NCI-H2227 (cell line): Measurements from ENCODE around the gene CD300C.
"Not testable (repeated sequence)": the region's sequence is repeated elsewhere in the genome, so short reads cannot be mapped to it uniquely, and the experiment has no call there.

ENCODE experiments used
- DNase-seq: peaks from one replicate; lab custom pipeline; 2025; ENCODE audit not compliant: unreplicated experiment; lab: John Stamatoyannopoulos, UW

CD300C gene

DNA sequence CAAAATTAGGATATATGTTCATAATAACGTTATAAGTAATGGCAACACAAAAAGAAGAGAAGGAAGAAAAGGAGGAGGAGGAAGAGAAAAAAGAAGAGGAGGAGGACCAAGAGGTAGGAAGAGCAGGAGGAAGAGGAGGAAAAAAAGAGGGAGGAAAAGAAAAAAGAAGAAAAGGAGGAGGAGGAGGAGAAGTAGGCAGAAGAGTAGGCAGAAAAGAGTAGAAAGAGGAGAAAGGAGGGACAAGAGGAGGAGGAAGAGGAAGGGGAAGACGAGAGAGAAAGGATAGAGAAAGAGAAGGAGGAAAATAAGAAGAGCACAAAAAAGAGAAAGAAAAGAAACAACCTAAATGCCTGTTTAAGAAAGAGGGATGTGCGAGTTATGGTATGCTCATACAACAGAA, 9.0 kb downstream of the CD300C start:
- DNase-seq, result no peak

- no peak for DNase-seq
Measured at GRCh38 chr17:74532115-74532514, 13.8 kb downstream of the CD300C start.

DNA sequence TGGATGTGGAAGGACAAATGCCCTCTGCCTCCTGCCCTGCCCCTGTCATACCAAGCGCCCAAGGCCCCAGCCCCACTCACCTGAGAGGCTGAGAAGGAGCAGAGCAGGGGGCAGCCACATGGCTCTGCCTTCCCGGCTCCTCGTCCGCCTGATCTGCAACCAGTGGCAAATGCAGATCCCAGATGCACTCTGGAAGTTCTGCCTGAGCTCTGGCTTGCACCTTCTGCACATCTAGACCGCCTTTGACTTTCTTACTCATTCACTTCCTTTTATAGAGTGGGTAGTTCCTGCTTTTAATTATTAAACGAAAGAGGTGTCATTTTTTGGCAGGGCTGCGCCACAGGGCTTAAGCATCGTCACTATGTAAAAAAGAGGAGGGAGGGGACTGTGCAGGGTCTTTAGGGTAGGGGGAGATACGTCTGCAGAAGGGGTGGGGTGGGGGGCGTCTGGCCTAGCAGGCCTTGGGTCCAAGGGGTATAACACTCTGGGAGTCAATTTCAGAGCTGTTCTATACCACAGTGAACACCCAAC, 14.6 kb downstream of the CD300C start, which contains the start of gene CD300LB:
Gene CD300LB, minus strand, starts transcription at position 245 of the 531 bp plus-strand sequence. Its CDS starts 125 bp downstream, at position 120.
- DNase-seq, result no peak

GRCh38 chr17:74530831-74531150, 15.1 kb downstream of the CD300C start:
- DNase-seq, result no peak

DNA sequence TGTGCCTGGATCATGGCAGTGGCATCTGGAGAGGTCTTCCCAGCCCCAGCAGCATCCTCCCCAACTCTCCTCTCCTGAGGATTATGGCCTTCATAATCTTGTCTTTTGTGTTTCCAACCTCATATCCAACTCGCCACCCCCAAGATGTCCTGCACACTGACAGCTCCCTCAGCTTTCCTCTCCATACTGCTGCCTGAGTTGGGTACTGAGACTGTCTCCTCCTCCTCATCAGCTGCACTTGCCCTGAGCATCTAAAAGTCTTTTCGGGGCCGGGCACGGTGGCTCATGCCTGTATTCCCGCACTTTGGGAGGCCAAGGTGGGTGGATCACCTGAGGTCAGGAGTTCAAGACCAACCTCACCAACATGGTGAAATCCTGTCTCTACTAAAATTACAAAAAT, 16.7 kb downstream of the CD300C start:
- DNase-seq, result no peak

DNA sequence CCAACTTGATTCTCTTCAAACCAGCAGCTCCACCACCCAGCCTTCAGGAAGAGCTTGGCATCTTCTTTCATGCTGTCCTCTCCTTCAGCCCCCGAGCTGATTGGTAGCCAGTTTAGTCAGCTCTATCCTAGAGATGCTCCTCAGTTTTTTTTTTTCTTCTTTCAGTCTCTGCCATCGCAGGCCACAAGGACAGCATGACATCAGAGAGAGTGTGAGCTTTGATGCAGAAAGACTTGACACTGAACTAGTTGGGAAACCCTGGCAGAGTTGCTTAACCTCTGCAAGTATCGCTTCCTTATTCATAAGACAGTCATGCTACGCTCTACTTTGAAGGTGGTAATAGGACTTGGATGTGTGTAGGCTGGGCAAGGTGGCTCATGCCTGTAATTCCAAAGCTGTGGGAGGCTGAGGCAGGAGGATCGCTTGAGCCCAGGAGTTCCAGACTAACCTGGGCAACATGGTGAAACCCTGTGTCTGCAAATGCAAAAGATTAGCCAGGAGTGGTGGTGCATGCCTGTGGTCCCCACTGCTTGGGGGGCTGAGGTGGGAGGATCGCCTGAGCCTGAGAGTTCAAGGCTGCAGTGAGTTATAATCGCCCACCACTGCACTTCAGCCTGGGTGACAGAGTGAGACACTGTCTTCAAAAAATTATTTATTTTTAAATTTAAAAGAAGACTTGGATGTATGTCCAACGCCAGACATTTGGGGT, 17.3 kb downstream of the CD300C start:
- DNase-seq, result no peak

DNA sequence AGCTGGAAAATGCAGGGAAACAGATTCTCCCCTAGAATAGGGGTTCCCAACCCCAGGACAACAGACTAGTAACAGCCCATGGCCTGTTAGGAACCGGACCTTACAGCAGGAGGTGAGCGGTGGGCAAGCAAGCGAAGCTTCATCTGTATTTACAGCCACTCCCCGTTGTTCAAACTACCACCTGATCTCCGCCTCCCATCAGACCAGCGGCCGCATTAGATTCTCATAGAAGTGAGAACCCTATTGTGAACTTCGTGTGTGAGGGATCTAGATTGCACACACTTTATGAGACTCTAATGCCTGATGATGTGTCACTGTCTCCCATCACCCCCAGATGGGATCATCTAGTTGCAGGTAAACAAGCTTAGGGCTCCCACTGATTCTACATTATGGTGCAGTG, 18.2 kb downstream of the CD300C start:
- DNase-seq, result no peak

DNA sequence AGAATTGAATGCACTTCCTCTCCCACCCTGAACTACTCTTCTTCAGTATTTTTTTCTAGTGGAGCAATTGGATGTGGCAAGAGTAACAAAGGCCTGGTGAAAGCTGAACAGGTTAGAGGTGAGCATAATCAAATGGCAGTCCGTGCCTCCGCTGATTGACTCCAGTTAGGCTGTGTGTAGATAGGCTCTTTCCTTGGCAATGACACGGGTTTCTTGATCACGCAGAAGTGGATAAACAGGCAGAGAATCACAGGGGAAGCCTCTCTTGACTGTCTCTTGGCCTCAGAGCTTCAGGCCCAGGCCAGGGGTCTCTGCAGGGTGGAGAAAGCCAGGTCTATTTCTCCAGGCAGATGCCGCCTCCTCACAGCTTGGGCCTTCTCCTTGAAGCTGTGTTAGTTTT, 18.8 kb downstream of the CD300C start:
- DNase-seq, result no peak

GRCh38 chr17:74526681-74527080, 19.2 kb downstream of the CD300C start:
- no peak for DNase-seq

- DNase-seq, result no peak
Measured at GRCh38 chr17:74525781-74526288, 20.1 kb downstream of the CD300C start.

- no peak for DNase-seq
Measured at GRCh38 chr17:74525465-74525725, 20.5 kb downstream of the CD300C start.

GRCh38 chr17:74524653-74525464, 21.1 kb downstream of the CD300C start:
- DNase-seq, result no peak

DNA sequence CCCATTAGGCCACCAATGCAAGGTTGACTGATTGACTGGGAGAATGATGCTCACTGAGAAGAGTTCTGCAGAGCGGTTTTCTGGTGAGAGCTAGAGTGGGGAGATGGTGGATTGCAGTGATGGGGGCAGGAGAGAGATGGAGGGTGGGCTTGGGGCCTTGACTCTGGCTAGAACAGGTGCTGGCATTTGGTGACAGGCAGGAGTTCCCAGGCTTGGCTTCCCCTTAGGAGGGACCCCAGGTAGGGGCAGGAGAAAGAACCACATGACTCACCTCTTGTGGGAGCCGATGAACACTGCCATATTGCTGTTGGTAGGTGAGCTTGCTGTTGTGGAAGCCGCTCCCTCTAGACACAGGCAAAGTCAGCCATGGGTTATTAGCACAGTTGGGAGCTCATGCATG, 22.6 kb downstream of the CD300C start:
- no peak for DNase-seq

GRCh38 chr17:74522381-74523105, 23.4 kb downstream of the CD300C start:
- no peak for DNase-seq

DNA sequence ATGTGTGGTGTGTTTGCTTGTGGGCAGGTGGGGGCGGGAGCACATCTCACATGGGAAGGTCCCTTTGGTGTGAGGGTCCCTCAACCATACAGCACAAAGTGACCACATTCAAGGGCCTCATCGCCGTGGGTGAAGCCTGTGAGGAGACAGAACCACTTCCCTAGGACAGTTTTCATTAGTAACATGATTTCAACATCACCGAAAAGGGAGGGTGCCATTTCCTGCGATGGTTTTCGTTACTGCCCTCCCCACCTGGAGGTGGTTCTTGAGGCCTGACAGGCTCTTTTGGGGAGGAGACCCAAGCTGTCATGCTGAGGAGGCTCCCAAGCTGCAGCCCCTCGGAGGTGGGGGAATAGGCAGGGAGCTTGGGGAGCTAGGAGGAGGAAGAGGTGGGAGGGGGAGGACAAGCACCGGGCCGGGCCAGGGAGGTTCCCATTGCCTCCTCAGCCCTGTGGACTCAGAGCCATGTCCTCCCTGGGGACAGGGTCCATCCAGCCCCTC, 24.2 kb downstream of the CD300C start:
- no peak for DNase-seq

DNA sequence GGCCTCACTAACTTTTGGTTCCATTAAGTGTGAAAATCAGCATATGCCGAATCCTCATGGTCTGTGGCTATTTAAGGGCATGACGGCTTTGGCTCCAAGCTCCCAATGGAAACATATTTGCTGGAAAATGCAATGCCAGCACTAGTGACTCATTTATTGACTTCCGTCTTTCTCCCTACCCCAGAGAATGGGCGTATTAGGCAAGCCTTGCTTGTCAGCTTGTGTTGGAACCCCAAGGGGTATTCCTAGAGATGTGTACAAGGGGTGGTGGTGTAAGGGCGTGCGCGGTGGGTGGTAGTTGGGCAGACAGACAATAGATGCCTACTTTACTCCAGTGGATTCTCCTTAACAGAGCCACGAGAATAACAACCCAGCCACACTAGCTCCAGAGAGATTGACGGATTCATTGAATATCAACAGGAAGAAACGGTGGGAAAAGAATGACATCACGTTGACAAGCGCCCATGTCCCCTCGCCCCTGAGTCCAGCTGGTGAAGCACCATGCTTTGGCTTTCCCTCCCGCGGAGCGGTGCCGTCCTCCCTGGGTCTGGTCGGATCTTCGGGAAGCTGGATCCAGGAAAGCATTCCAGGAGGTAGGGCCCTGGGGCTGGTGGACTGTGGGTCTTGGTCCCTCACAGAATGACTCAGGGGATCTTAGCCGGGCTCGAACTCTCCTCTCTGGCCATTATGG, 25.0 kb downstream of the CD300C start:
- no peak for DNase-seq

- DNase-seq, result no peak
Measured at GRCh38 chr17:74520016-74520434, 25.9 kb downstream of the CD300C start.

DNA sequence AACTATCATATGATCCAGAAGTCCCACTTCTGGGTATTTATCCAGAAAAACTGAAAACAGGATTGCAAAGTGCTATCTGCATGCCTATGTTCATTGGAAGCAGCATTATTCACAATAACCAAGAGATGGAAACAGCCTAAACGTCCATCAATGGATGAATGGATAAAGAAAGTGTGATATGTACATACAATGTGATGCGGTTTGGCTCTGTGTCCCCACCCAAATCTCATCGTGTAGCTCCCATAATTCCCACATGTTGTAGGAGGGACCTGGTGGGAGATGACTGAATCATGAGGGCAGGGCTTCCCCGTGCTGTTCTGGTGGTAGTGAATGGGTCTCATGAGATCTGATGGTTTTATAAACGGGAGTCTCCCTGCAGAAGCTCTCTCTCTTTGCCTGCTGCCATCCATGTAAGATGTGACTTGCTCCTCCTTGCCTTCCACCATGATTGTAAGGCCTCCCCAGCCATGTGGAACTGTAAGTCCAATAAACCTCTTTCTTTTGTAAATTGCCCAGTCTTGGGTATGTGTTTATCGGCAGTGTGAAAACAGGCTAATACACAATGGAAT, 27.4 kb downstream of the CD300C start:
- DNase-seq, result not testable (repeated sequence)

DNA sequence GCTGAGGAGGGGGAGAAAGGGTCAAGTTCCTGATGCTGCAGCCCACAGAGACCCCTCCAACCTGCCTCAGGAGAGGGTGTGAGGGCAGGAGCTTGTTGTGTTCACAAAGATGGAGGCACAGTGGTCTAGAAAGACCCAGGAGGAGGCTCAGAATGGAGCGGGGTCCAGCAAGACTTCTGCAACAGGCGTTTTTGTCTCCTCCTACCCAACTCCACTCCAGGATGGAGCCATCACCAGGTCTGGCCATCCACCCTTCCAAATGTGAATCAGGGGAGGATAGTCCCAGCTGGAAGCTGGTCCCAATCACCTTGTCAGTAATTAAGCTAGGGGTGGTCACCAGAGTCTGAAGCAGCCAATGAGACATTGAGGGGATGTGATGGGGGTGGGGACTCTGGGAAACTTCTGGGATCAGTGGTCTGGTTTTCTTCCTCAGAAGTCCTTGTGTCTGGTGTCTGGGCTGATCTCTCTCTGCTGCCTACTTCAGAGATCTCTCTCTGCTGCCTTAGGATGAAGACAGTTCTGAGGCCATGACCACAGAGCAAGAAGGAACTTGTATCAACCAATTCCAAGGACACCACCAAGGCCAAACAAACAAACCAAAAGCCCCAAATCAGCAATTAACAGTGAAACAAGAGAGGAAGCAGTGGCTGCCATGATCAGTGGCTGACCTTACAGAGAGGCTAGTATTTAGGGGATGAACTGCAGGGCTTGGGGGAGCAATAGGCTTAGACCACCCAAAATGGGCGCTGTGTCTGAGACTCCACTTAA, 29.2 kb downstream of the CD300C start:
- DNase-seq, result no peak

- no peak for DNase-seq
Measured at GRCh38 chr17:74515941-74516340, 30.0 kb downstream of the CD300C start.
